Endothelial cell of umbilical vein (primary cell): ENCODE results near the gene RPL12.

Source experiments
- CTCF ChIP-seq, 2 donors: IDR thresholded peaks; 1 replicate in 1 of 2; 2 replicates in 1 of 2; pipeline ENCODE4 v1.5.1; 2011; ENCODE audit warnings: low read length in 2 of 2, mild to moderate bottlenecking in 2 of 2, moderate library complexity in 2 of 2, control low read depth in 1 of 2, inconsistent platforms in 1 of 2, low read depth in 1 of 2; ENCODE audit not compliant: insufficient read depth in 1 of 2; ENCODE audit errors: extremely low read depth in 1 of 2
- MAX ChIP-seq: IDR thresholded peaks from 2 replicates; pipeline ENCODE4 v1.6.1; 2011; ENCODE audit not compliant: insufficient read depth, insufficient read length
- POLR2A ChIP-seq: IDR thresholded peaks from 2 replicates; pipeline ENCODE4 v1.6.1; 2012; ENCODE audit warnings: low read depth, mild to moderate bottlenecking, control low read depth, low read length
- POLR2AphosphoS5 ChIP-seq: IDR thresholded peaks from 2 replicates; pipeline ENCODE4 v1.6.1; 2012; ENCODE audit warnings: low read depth, mild to moderate bottlenecking, control low read depth, low read length, moderate library complexity; ENCODE audit not compliant: insufficient read depth

- no peak for TF ChIP-seq CTCF (IDR thresholded peaks at IDR 0.05; ENCODE audit: extremely low read depth in 1 of 2, insufficient read depth in 1 of 2, low read depth in 1 of 2, low read length in 2 of 2)
- no peak for TF ChIP-seq POLR2AphosphoS5
- TF ChIP-seq POLR2A: no peak
- TF ChIP-seq MAX: no peak
Observed at GRCh38 chr9:127430415-127430814, 20.8 kb downstream of the RPL12 start.
